Measurements from ENCODE around the gene NAV2. TPM values are rescaled to one million over a fixed set of nuclear protein-coding genes. Genes with fewer than 3 reads are reported as not detected.
A peak's percentile ranks its signal among the peaks of the same experiment; 100 is the strongest.

The NAV2 gene
- total RNA-seq, 1 experiment from 2014 or later = 63.5 TPM

DNA sequence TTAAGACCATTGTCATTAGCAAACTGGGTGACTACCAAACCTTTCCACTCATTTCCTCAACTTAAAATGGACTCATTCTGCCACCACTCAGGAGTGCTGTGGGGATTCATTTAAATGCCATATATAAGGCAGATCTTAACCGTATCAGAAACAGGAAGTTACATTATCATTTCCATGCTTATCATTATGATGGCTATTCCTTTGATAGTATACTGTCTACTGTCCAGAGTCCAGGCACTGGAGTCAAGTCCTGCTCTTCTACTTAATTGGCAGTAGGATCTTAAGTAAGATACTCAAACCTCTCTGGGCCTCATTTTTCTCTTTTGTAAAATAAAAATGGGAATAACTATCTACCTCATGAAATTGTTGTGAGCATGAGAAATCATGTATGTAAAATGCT lies 8.4 kb upstream of the NAV2 start:
- ChIA-PET CTCF (no interaction called here), POLR2A (no interaction called here)

DNA sequence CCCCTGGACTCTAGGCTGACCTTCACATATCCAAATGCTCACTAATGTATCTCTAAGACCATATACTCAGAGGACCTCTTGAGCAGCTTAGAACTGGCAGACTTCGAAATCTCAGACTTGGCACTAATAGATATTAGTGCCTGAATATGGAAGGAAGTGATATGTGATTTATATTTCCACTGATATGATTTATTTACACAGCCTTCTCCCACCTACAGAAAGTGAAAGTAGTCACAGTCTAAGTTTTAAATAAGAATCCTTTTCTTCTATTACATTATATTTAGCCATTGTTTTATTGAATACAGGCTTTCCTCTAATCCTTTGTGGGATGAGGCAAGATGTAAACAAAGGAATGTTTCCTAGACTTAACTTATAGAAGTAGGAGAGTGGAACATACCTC lies 6.7 kb upstream of the NAV2 start:
- no peaks in the 10 kb centered on the region for H3K4me1 ChIP-seq
- ChIA-PET POLR2A (no interaction called here), CTCF (no interaction called here)
- Mint-ChIP-seq H3K27ac (ENCODE audit: unreplicated experiment) (no peak overlapping the region), H3K36me3 (ENCODE audit: insufficient read depth, unreplicated experiment) (no peaks in the 10 kb centered on the region), H3K27me3 (ENCODE audit: insufficient read depth, unreplicated experiment) (peaks cover 3% of the 10 kb centered on the region), H3K4me1 (ENCODE audit: low read depth, unreplicated experiment) (peaks cover 8% of the 10 kb centered on the region), H3K4me3 (ENCODE audit: unreplicated experiment) (no peak overlapping the region), H3K9me3 (ENCODE audit: unreplicated experiment) (no peaks in the 10 kb centered on the region)
- intact Hi-C loops (cut with micrococcal nuclease; ENCODE audit: unreplicated experiment) = no loop called here
- no peaks in the 10 kb centered on the region for H3K36me3 ChIP-seq (ENCODE audit: control insufficient read depth, insufficient read depth, low read length)
- TF ChIP-seq, protein P1, sequence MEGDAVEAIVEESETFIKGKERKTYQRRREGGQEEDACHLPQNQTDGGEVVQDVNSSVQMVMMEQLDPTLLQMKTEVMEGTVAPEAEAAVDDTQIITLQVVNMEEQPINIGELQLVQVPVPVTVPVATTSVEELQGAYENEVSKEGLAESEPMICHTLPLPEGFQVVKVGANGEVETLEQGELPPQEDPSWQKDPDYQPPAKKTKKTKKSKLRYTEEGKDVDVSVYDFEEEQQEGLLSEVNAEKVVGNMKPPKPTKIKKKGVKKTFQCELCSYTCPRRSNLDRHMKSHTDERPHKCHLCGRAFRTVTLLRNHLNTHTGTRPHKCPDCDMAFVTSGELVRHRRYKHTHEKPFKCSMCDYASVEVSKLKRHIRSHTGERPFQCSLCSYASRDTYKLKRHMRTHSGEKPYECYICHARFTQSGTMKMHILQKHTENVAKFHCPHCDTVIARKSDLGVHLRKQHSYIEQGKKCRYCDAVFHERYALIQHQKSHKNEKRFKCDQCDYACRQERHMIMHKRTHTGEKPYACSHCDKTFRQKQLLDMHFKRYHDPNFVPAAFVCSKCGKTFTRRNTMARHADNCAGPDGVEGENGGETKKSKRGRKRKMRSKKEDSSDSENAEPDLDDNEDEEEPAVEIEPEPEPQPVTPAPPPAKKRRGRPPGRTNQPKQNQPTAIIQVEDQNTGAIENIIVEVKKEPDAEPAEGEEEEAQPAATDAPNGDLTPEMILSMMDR (IDR thresholded peaks at IDR 0.05; ENCODE audit: insufficient read depth in 1 of 2, low read depth in 1 of 2, low read length in 1 of 2, severe bottlenecking in 1 of 2, unreplicated experiment in 1 of 2) = no peak
- no TSS peak for BruUV-seq (replicated peaks)
- H3K9me3 ChIP-seq = no peaks in the 10 kb centered on the region
- no peaks in the 10 kb centered on the region; the same call in 1 of the 2 replicates for H3K27me3 ChIP-seq (replicated peaks; ENCODE audit: control insufficient read depth, insufficient read depth, low read length)
- DNase-seq = no peak
- no peak overlapping the region for H3K4me3 ChIP-seq (ENCODE audit: low read depth, low read length)

More for the DNA sequence above, 8.4 kb upstream of the NAV2 start:
- peaks cover 8% of the 10 kb centered on the region for H3K4me1 Mint-ChIP-seq (ENCODE audit: low read depth, unreplicated experiment)
- Histone ChIP-seq H3K36me3 (ENCODE audit: control insufficient read depth, insufficient read depth, low read length) (no peaks in the 10 kb centered on the region), H3K27me3 (replicated peaks; ENCODE audit: control insufficient read depth, insufficient read depth, low read length) (no peaks in the 10 kb centered on the region; the same call in 1 of the 2 replicates), H3K9me3 (no peaks in the 10 kb centered on the region), H3K4me1 (no peaks in the 10 kb centered on the region), H3K4me3 (ENCODE audit: low read depth, low read length) (no peak overlapping the region)
- no peak overlapping the region for H3K4me3 Mint-ChIP-seq (ENCODE audit: unreplicated experiment)
- BruUV-seq (replicated peaks) = no TSS peak
- TF ChIP-seq, protein P1 (IDR thresholded peaks at IDR 0.05; ENCODE audit: insufficient read depth in 1 of 2, low read depth in 1 of 2, low read length in 1 of 2, severe bottlenecking in 1 of 2, unreplicated experiment in 1 of 2) = no peak
- H3K36me3 Mint-ChIP-seq (ENCODE audit: insufficient read depth, unreplicated experiment) = no peaks in the 10 kb centered on the region
- no peak overlapping the region for H3K27ac Mint-ChIP-seq (ENCODE audit: unreplicated experiment)
- H3K9me3 Mint-ChIP-seq (ENCODE audit: unreplicated experiment) = no peaks in the 10 kb centered on the region
- peaks cover 3% of the 10 kb centered on the region for H3K27me3 Mint-ChIP-seq (ENCODE audit: insufficient read depth, unreplicated experiment)
- intact Hi-C loops (cut with micrococcal nuclease; ENCODE audit: unreplicated experiment) = no loop called here
- no peak for DNase-seq

DNA sequence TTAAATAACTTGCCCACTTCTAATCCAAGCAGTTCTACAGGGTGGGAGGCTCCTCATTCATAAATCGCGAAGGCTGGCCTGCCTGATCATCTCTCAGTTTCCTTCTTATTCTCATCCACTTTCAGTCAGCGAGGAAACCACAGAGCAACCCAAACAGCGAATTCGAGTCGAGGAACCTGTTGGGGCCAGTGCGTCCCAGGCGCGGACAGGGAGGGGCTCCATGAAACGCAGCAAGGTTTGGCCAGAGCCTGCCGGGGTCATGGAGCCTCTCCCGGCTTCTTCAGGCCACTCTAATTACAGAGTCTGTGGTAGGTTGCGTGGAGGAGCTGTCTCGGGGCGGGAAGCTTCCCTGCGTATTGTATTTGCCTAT lies 741 bp upstream of the NAV2 start:
- no TSS peak for BruUV-seq (replicated peaks)
- Mint-ChIP-seq H3K27me3 (ENCODE audit: insufficient read depth, unreplicated experiment) (peaks cover 14% of the 10 kb centered on the region), H3K4me1 (ENCODE audit: low read depth, unreplicated experiment) (peaks cover 12% of the 10 kb centered on the region), H3K36me3 (ENCODE audit: insufficient read depth, unreplicated experiment) (peaks cover 6% of the 10 kb centered on the region), H3K27ac (ENCODE audit: unreplicated experiment) (peak overlapping the region; percentile 97), H3K4me3 (ENCODE audit: unreplicated experiment) (peak overlapping the region; percentile 93), H3K9me3 (ENCODE audit: unreplicated experiment) (no peaks in the 10 kb centered on the region)
- no peaks in the 10 kb centered on the region; the same call in 1 of the 2 replicates for H3K27me3 ChIP-seq (replicated peaks; ENCODE audit: control insufficient read depth, insufficient read depth, low read length)
- H3K4me1 ChIP-seq = peaks cover 7% of the 10 kb centered on the region
- H3K9me3 ChIP-seq = no peaks in the 10 kb centered on the region
- H3K4me3 ChIP-seq (ENCODE audit: low read depth, low read length) = peak overlapping the region; percentile 43
- intact Hi-C loops (cut with micrococcal nuclease; ENCODE audit: unreplicated experiment) = loop anchor here (1.0 kb wide), 1 partner anchor 30 kb away; no protein-coding TSS in a partner anchor
- ChIA-PET POLR2A (interaction anchor here (1.0 kb wide), 1 partner anchor 9 kb away, joined by 4 read pairs; no protein-coding TSS in a partner anchor), CTCF (interaction anchor here (0.9 to 1.0 kb wide), 2 partner anchors 28 to 30 kb away, joined by 3 to 4 read pairs; no protein-coding TSS in a partner anchor)
- H3K36me3 ChIP-seq (ENCODE audit: control insufficient read depth, insufficient read depth, low read length) = no peaks in the 10 kb centered on the region
- no peak for DNase-seq
- TF ChIP-seq, protein P1 (IDR thresholded peaks at IDR 0.05; ENCODE audit: insufficient read depth in 1 of 2, low read depth in 1 of 2, low read length in 1 of 2, severe bottlenecking in 1 of 2, unreplicated experiment in 1 of 2) = no peak
